Endothelial cell (in vitro differentiated cells): Measurements from ENCODE around the gene WDR7. TPM values are rescaled to one million over a fixed set of nuclear protein-coding genes. Genes with fewer than 3 reads are reported as not detected.
A peak's percentile ranks its signal among the peaks of the same experiment; 100 is the strongest.

Experiments
- DNase-seq: peaks from one replicate; pipeline ENCODE4 v3.0.0; 2021; ENCODE audit warnings: low spot score
- H3K27ac Mint-ChIP-seq: one replicate; pipeline ENCODE4 v1.8.0; 2021; ENCODE audit warnings: mixed read lengths, inconsistent platforms; ENCODE audit not compliant: unreplicated experiment
- H3K27me3 Mint-ChIP-seq: one replicate; pipeline ENCODE4 v1.8.0; 2021; ENCODE audit warnings: mild to moderate bottlenecking, moderate library complexity, mixed read lengths, inconsistent platforms; ENCODE audit not compliant: unreplicated experiment
- H3K36me3 Mint-ChIP-seq: one replicate; pipeline ENCODE4 v1.8.0; 2021; ENCODE audit warnings: mild to moderate bottlenecking, low read depth, mixed read lengths, inconsistent platforms; ENCODE audit not compliant: unreplicated experiment
- H3K4me1 Mint-ChIP-seq: one replicate; pipeline ENCODE4 v1.8.0; 2021; ENCODE audit warnings: mild to moderate bottlenecking, mixed read lengths, inconsistent platforms; ENCODE audit not compliant: unreplicated experiment
- H3K4me3 Mint-ChIP-seq: one replicate; pipeline ENCODE4 v1.8.0; 2021; ENCODE audit warnings: mild to moderate bottlenecking, mixed read lengths, inconsistent platforms; ENCODE audit not compliant: unreplicated experiment
- H3K9me3 Mint-ChIP-seq: one replicate; pipeline ENCODE4 v1.8.0; 2021; ENCODE audit warnings: mixed read lengths, inconsistent platforms; ENCODE audit not compliant: unreplicated experiment
- total RNA-seq: library from RNA; stranded (reverse); fragmentation: NEBNext Ultra II Directional; extraction: Animal tissue kit (Norgen Biotek cat#: 25700); gene quantifications from one replicate; pipeline ENCODE4 v1.2.1, GENCODE V29; 2021; ENCODE audit not compliant: unreplicated experiment
- TF ChIP-seq, protein P1 (sequence below): fragments of 200-600 bp; sonication (generic); IDR thresholded peaks from one replicate; pipeline ENCODE4 v1.5.0; 2021; ENCODE audit warnings: antibody characterized with exemption; ENCODE audit not compliant: unreplicated experiment

The WDR7 gene
- total RNA-seq, 1 donor from 2014 or later: 42.0 TPM

DNA sequence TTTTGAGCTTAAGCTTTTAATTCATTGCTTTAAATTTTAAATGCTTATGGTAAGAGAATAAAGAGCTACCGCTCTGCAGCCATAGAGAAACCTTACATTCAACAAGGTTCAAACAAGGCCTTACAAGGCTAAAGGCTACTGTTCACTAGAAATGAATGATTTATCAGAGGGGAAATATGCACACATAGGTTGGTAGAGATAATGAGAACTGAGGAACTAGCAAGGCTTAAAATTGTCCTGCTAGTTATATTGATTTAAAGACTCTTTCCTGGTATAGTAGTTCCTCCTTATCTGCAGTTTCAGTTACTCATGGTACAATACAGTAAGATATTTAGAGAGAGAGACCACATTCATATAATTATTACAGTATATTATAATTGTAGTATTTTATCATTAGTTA, 193.4 kb downstream of the WDR7 start:
- peaks cover 8% of the 10 kb centered on the region for H3K27me3 Mint-ChIP-seq
- H3K4me1 Mint-ChIP-seq: peaks cover 4% of the 10 kb centered on the region
- no peak overlapping the region for H3K4me3 Mint-ChIP-seq
- no peak overlapping the region for H3K27ac Mint-ChIP-seq
- TF ChIP-seq, protein P1, sequence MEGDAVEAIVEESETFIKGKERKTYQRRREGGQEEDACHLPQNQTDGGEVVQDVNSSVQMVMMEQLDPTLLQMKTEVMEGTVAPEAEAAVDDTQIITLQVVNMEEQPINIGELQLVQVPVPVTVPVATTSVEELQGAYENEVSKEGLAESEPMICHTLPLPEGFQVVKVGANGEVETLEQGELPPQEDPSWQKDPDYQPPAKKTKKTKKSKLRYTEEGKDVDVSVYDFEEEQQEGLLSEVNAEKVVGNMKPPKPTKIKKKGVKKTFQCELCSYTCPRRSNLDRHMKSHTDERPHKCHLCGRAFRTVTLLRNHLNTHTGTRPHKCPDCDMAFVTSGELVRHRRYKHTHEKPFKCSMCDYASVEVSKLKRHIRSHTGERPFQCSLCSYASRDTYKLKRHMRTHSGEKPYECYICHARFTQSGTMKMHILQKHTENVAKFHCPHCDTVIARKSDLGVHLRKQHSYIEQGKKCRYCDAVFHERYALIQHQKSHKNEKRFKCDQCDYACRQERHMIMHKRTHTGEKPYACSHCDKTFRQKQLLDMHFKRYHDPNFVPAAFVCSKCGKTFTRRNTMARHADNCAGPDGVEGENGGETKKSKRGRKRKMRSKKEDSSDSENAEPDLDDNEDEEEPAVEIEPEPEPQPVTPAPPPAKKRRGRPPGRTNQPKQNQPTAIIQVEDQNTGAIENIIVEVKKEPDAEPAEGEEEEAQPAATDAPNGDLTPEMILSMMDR: no peak
- H3K36me3 Mint-ChIP-seq: peaks cover 13% of the 10 kb centered on the region
- H3K9me3 Mint-ChIP-seq: no peaks in the 10 kb centered on the region
- DNase-seq: no peak

DNA sequence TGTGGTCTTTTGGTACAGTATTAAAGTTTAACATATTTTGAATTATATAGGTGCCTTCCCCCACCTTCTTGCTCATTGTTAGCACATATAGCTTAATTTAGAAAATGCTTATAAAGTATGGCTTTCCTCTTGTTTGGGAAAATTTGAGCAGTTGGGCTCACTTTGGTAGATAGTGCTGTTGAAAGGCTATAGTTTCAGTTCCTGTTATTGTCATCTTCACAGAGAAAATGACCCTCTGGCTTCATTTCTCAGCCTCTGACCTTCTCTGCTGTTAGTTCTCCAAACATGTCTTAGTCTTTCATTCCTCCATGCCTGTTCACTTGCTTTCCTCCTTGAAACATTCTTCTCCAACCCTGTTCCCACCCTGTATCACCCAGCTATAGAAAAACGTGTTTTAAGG, 200.6 kb downstream of the WDR7 start:
- Mint-ChIP-seq H3K4me3 (no peak overlapping the region), H3K4me1 (peaks cover 10% of the 10 kb centered on the region), H3K36me3 (peaks cover 11% of the 10 kb centered on the region), H3K27me3 (peaks cover 5% of the 10 kb centered on the region), H3K27ac (no peak overlapping the region), H3K9me3 (no peaks in the 10 kb centered on the region)
- TF ChIP-seq, protein P1: no peak
- no peak for DNase-seq

DNA sequence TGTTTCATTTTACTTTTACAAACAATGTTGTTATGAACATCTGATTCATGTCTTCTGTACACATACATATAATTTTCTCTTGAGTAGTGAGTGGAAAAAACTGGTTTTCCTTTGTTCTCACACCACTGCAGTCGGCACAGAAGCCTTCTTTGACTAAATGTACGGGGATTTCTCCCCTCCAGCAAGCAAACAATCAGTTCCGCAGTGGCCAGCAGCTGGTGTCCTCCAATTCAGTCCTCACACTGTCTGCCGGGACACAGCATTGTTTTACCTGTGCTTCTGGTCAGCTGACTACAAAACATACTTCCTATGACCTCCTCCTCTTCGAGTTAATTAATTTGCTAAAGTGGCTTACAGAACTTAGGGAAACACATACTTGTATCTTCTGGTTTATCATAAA, 202.8 kb downstream of the WDR7 start:
- peak overlapping the region; percentile 3 for H3K27ac Mint-ChIP-seq
- no peak overlapping the region for H3K4me3 Mint-ChIP-seq
- peaks cover 2% of the 10 kb centered on the region for H3K36me3 Mint-ChIP-seq
- peaks cover 10% of the 10 kb centered on the region for H3K4me1 Mint-ChIP-seq
- H3K27me3 Mint-ChIP-seq: peaks cover under 1% of the 10 kb centered on the region
- no peak for DNase-seq
- H3K9me3 Mint-ChIP-seq: no peaks in the 10 kb centered on the region
- TF ChIP-seq, protein P1: no peak

DNA sequence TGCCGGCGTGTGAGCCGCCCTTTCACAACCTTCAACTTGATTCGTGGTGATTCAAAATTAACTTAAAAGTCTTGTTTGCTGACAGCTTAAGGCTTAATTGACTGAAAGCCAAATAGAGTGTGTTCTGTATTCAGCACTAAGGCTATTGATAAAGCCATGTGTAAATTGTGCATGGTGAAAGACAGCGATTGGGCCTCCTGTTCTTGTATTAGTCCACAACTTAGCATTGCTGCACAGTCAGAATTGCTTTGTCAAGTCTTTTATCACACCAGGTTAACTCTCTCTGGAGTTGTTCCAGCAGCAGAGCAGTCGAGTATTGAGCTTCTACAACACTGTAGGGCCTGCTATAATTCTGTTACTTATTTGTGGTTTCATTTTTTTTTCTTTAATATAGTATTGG, 210.1 kb downstream of the WDR7 start:
- no peak overlapping the region for H3K27ac Mint-ChIP-seq
- TF ChIP-seq, protein P1: no peak
- peaks cover 2% of the 10 kb centered on the region for H3K4me1 Mint-ChIP-seq
- no peak for DNase-seq
- H3K4me3 Mint-ChIP-seq: no peak overlapping the region
- H3K27me3 Mint-ChIP-seq: no peaks in the 10 kb centered on the region
- no peaks in the 10 kb centered on the region for H3K9me3 Mint-ChIP-seq
- H3K36me3 Mint-ChIP-seq: no peaks in the 10 kb centered on the region

DNA sequence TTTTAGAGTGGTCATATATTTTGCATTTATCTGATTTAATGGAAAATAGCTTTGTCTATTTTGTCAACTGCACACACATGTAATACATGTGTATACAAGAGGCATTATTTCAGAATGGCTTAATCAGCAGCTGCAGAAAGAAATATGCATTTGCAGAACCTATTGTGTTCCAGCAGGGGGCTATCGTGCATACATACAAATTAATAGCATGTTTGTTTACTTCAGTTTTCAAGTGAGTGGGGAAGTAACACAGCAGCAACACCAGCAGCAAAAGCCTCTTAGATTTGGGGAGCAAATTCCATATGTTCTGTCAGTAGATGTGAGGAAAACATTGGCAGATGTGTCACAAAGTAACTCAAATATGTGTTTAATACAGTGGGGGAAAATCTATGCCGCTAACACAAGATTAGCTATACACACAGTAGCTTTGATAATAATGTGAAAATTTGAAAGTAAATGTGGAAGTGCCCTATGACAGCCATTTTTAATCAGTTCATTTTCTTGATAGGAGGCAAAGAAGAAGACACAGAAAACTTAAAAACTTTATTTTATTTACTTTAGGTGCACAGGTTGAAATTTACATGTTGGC, 218.1 kb downstream of the WDR7 start:
- peak; percentile 26 for DNase-seq
- Mint-ChIP-seq H3K4me1 (peaks cover 13% of the 10 kb centered on the region), H3K36me3 (no peaks in the 10 kb centered on the region), H3K9me3 (no peaks in the 10 kb centered on the region), H3K27me3 (no peaks in the 10 kb centered on the region), H3K27ac (peak overlapping the region; percentile 44), H3K4me3 (no peak overlapping the region)
- TF ChIP-seq, protein P1: peak; percentile 84
